ENCODE measurements around the gene INSRR. TPM values are rescaled to one million over a fixed set of nuclear protein-coding genes. Genes with fewer than 3 reads are reported as not detected.

Gene INSRR
- total and polyA plus RNA-seq, 9 of the 15 experiments (the other 6 are each of a cell fraction or from before 2014, with no cell fraction given), result 0.03 to 0.18 (median 0.06) TPM; not detected in 3

GRCh38 chr1:156844102-156844501 is 14.8 kb downstream of the INSRR start:
- intact Hi-C loops (cut with micrococcal nuclease) (no loop called here), in situ Hi-C loops (cut with MboI) (no loop called here)
- FAIRE-seq (no peak), DNase-seq (ENCODE audit: extremely low read depth in 1 of 4, low spot score in 3 of 4) (no peak), ATAC-seq (no peak)
- 21% methylated on average over 5 of the region's 6 CpGs for WGBS (ENCODE audit: insufficient coverage, low coverage, missing lambda C conversion rate)
- Histone ChIP-seq H3K27ac (ENCODE audit: extremely low read depth, low read depth, low read length) (no peak overlapping the region), H3K9ac (ENCODE audit: insufficient read depth in 1 of 2, low read depth in 2 of 2, low read length in 2 of 2) (0 out of 4 replicates have a peak overlapping the region, but pooled peaks of 1 of the 2 experiments have one; percentile 28), H3K79me2 (ENCODE audit: control insufficient read depth, insufficient read depth, low read length) (no peaks in the 10 kb centered on the region), H3K4me1 (replicated peaks in 1 of 2; ENCODE audit: control insufficient read depth in 2 of 2, insufficient read depth in 2 of 2, low read length in 2 of 2) (peaks cover 8 to 26% of the 10 kb centered on the region in 2 experiments; a peak in 4 of 5 replicates), H3K4me3 (no peak overlapping the region), H3K9me3 (replicated peaks; ENCODE audit: control insufficient read depth, insufficient read depth, low read depth, low read length) (no peaks in the 10 kb centered on the region), H4K20me1 (replicated peaks; ENCODE audit: control insufficient read depth, insufficient read depth, low read length) (no peaks in the 10 kb centered on the region), H3K9me1 (ENCODE audit: control insufficient read depth, insufficient read depth, low read length) (no peaks in the 10 kb centered on the region), H2AFZ (ENCODE audit: low read depth, low read length) (no peak overlapping the region), H3K4me2 (ENCODE audit: insufficient read depth, low read length) (no peak overlapping the region), H3K27me3 (ENCODE audit: control insufficient read depth in 2 of 2, insufficient read depth in 2 of 2, low read length in 2 of 2) (0 out of 5 replicates have a peak, but pooled peaks cover 0 to 13% of the 10 kb centered on the region in 2 experiments), H3K36me3 (ENCODE audit: control insufficient read depth, insufficient read depth, low read length) (no peaks in the 10 kb centered on the region)
- TF ChIP-seq SP1 (CRISPR knock-in tag; IDR thresholded peaks at IDR 0.05), result no peak
- TF ChIP-seq PHF8 (IDR thresholded peaks at IDR 0.05; ENCODE audit: borderline replicate concordance, low read length), result no peak
- ChIA-PET POLR2A (no interaction called here), CTCF (ENCODE audit: low intra/inter-chr PET ratio) (no interaction called here)
- BruUV-seq (replicated peaks), result no TSS peak

- Histone ChIP-seq H3K9ac (ENCODE audit: insufficient read depth in 1 of 2, low read depth in 2 of 2, low read length in 2 of 2) (no peak overlapping the region), H3K9me3 (replicated peaks; ENCODE audit: control insufficient read depth, insufficient read depth, low read depth, low read length) (no peaks in the 10 kb centered on the region), H3K27me3 (ENCODE audit: control insufficient read depth in 2 of 2, insufficient read depth in 2 of 2, low read length in 2 of 2) (0 out of 5 replicates have a peak, but pooled peaks cover 0 to 13% of the 10 kb centered on the region in 2 experiments), H3K4me1 (replicated peaks in 1 of 2; ENCODE audit: control insufficient read depth in 2 of 2, insufficient read depth in 2 of 2, low read length in 2 of 2) (peaks cover 0 to 22% of the 10 kb centered on the region in 2 experiments; a peak in 2 of 5 replicates), H2AFZ (ENCODE audit: low read depth, low read length) (no peak overlapping the region), H3K36me3 (ENCODE audit: control insufficient read depth, insufficient read depth, low read length) (no peaks in the 10 kb centered on the region), H3K9me1 (ENCODE audit: control insufficient read depth, insufficient read depth, low read length) (no peaks in the 10 kb centered on the region), H4K20me1 (replicated peaks; ENCODE audit: control insufficient read depth, insufficient read depth, low read length) (no peaks in the 10 kb centered on the region), H3K4me2 (ENCODE audit: insufficient read depth, low read length) (no peak overlapping the region), H3K27ac (ENCODE audit: extremely low read depth, low read depth, low read length) (no peak overlapping the region), H3K79me2 (ENCODE audit: control insufficient read depth, insufficient read depth, low read length) (no peaks in the 10 kb centered on the region), H3K4me3 (no peak overlapping the region)
- WGBS (ENCODE audit: insufficient coverage, low coverage, missing lambda C conversion rate), result 15% methylated on average over 9 of the region's 9 CpGs
- CTCF ChIA-PET (ENCODE audit: low intra/inter-chr PET ratio), result interaction anchor here (1.1 kb wide), 1 partner anchor 47 kb away, joined by 3 read pairs; no protein-coding TSS in a partner anchor
- no TSS peak for BruUV-seq (replicated peaks)
- FAIRE-seq, result no peak
- intact Hi-C loops (cut with micrococcal nuclease) (no loop called here), in situ Hi-C loops (cut with MboI) (no loop called here)
- TF ChIP-seq NR2C1 (IDR thresholded peaks at IDR 0.05), result peak; percentile 61; the same call in 1 of the 2 replicates
- peak; percentile 39 for TF ChIP-seq NR2C1 (tag; IDR thresholded peaks at IDR 0.05)
- peak; percentile 59; the same call in 1 of the 2 replicates for TF ChIP-seq ESRRA (IDR thresholded peaks at IDR 0.05; ENCODE audit: borderline replicate concordance, low read depth)
- TF ChIP-seq ZMIZ1 (IDR thresholded peaks at IDR 0.05; ENCODE audit: low read depth in 2 of 2, low read length in 2 of 2), result no peak
- no peak for TF ChIP-seq DIDO1 (tag; IDR thresholded peaks at IDR 0.05; ENCODE audit: low read depth)
- no peak for ATAC-seq
- no peak for DNase-seq (ENCODE audit: extremely low read depth in 1 of 4, low spot score in 3 of 4)
- POLR2A ChIA-PET, result no interaction called here
Observed at GRCh38 chr1:156842618-156843300, 16.2 kb downstream of the INSRR start.

Data from K562 (cell line).